Stimulated activated naive CD8-positive, alpha-beta T cell treated with anti-CD3 and anti-CD28 coated beads, Interleukin-15, Interleukin-2, amounts not matched to agents 100 U/mL and 50 U/mL, for 24 hours (primary cell): ENCODE measurements around the gene UFC1.
"Not testable (repeated sequence)": the region's sequence is repeated elsewhere in the genome, so short reads cannot be mapped to it uniquely, and the experiment has no call there.

Experiments used
- ATAC-seq: fragments of 150-1000 bp; cut with Tn5 transposase; one replicate; pipeline ENCODE4 v1.10.0; 2021
- DNase-seq: peaks from one replicate; pipeline ENCODE4 v3.0.0; 2021

The UFC1 gene

GRCh38 chr1:161153682-161154337 lies at the start of gene UFC1:
TSS of gene UFC1 (plus strand) at chr1:161153978. CDS start at chr1:161153998, 20 bp downstream.
- peak; percentile 92 for ATAC-seq
- peak; percentile 79 for DNase-seq

- no peak for ATAC-seq
Measured at GRCh38 chr1:161106431-161106830, 47.3 kb upstream of the UFC1 start.

GRCh38 chr1:161111117-161111516 lies 42.7 kb upstream of the UFC1 start:
- DNase-seq = no peak
- no peak for ATAC-seq

More at GRCh38 chr1:161106431-161106830, 47.3 kb upstream of the UFC1 start:
- no peak for DNase-seq

- DNase-seq (no peak), ATAC-seq (no peak)
Measured at GRCh38 chr1:161111527-161111926, 42.3 kb upstream of the UFC1 start.

GRCh38 chr1:161113915-161114314 lies 39.9 kb upstream of the UFC1 start:
- DNase-seq (no peak), ATAC-seq (no peak)

GRCh38 chr1:161114556-161114955 lies 39.2 kb upstream of the UFC1 start:
- ATAC-seq (no peak), DNase-seq (no peak)

- DNase-seq (peak; percentile 40), ATAC-seq (peak; percentile 79)
Measured at GRCh38 chr1:161115132-161115711, 38.6 kb upstream of the UFC1 start.

GRCh38 chr1:161115961-161116360 lies 37.8 kb upstream of the UFC1 start:
- ATAC-seq, DNase-seq: not testable (repeated sequence)

- DNase-seq = peak; percentile 92
- peak; percentile 57 for ATAC-seq
Measured at GRCh38 chr1:161117759-161118581, 35.8 kb upstream of the UFC1 start, which contains the start of the genes NIT1 and PFDN2. TSS of gene NIT1 (plus strand) at chr1:161118105. CDS start at chr1:161118177, 72 bp downstream. TSS of gene PFDN2 (minus strand) at chr1:161118037. CDS start at chr1:161118026, 11 bp downstream.

- DNase-seq = peak; percentile 59
- peak; percentile 67 for ATAC-seq
Measured at GRCh38 chr1:161119092-161119903, 34.5 kb upstream of the UFC1 start.

- DNase-seq (no peak), ATAC-seq (no peak)
Measured at GRCh38 chr1:161121042-161121650, 32.6 kb upstream of the UFC1 start.

GRCh38 chr1:161121834-161122233 lies 31.9 kb upstream of the UFC1 start:
- DNase-seq = no peak
- no peak for ATAC-seq

GRCh38 chr1:161122967-161123366 lies 30.8 kb upstream of the UFC1 start:
- DNase-seq (no peak), ATAC-seq (no peak)

- ATAC-seq (no peak), DNase-seq (no peak)
Measured at GRCh38 chr1:161127649-161128048, 26.1 kb upstream of the UFC1 start.

GRCh38 chr1:161128591-161129420 lies 25.0 kb upstream of the UFC1 start:
- no peak for DNase-seq
- ATAC-seq = no peak

- no peak for ATAC-seq
- DNase-seq = no peak
Measured at GRCh38 chr1:161130266-161130665, 23.5 kb upstream of the UFC1 start.

GRCh38 chr1:161131523-161132409 lies 22.0 kb upstream of the UFC1 start:
- no peak for DNase-seq
- no peak for ATAC-seq

GRCh38 chr1:161132410-161133219 lies 21.2 kb upstream of the UFC1 start, which contains the start of gene DEDD:
TSS of gene DEDD (minus strand) at chr1:161132667. CDS start at chr1:161124462, 8,205 bp downstream.
- peak; percentile 97 for ATAC-seq
- DNase-seq = peak; percentile 89
